ENCODE data around the gene CCDC91.
"Not testable (repeated sequence)": the region's sequence is repeated elsewhere in the genome, so short reads cannot be mapped to it uniquely, and the experiment has no call there.

The CCDC91 gene

GRCh38 chr12:28232211-28232928, 42.1 kb downstream of the CCDC91 start:
- no peak for DNase-seq (ENCODE audit: low read depth)

GRCh38 chr12:28234444-28234843, 44.2 kb downstream of the CCDC91 start:
- no peak for DNase-seq (ENCODE audit: low read depth)

- DNase-seq (ENCODE audit: low read depth), result no peak
Observed at GRCh38 chr12:28235015-28235414, 44.8 kb downstream of the CCDC91 start.

GRCh38 chr12:28235985-28236384, 45.7 kb downstream of the CCDC91 start:
- no peak for DNase-seq (ENCODE audit: low read depth)

- no peak for DNase-seq (ENCODE audit: low read depth)
Observed at GRCh38 chr12:28237423-28237822, 47.2 kb downstream of the CCDC91 start.

- no peak for DNase-seq (ENCODE audit: low read depth)
Observed at GRCh38 chr12:28239918-28240317, 49.7 kb downstream of the CCDC91 start.

- no peak for DNase-seq (ENCODE audit: low read depth)
Observed at GRCh38 chr12:28240853-28241252, 50.6 kb downstream of the CCDC91 start.

GRCh38 chr12:28242129-28242495, 51.9 kb downstream of the CCDC91 start:
- DNase-seq (ENCODE audit: low read depth), result no peak

GRCh38 chr12:28242496-28243309, 52.4 kb downstream of the CCDC91 start:
- no peak for DNase-seq (ENCODE audit: low read depth)

GRCh38 chr12:28243310-28243633, 53.0 kb downstream of the CCDC91 start:
- DNase-seq (ENCODE audit: low read depth), result no peak

GRCh38 chr12:28247806-28248205, 57.5 kb downstream of the CCDC91 start:
- no peak for DNase-seq (ENCODE audit: low read depth)

GRCh38 chr12:28248555-28249145, 58.4 kb downstream of the CCDC91 start:
- DNase-seq (ENCODE audit: low read depth), result no peak

GRCh38 chr12:28253161-28253641, 62.9 kb downstream of the CCDC91 start:
- no peak for DNase-seq (ENCODE audit: low read depth)

- DNase-seq (ENCODE audit: low read depth), result no peak
Observed at GRCh38 chr12:28257411-28257810, 67.2 kb downstream of the CCDC91 start.

- DNase-seq (ENCODE audit: low read depth), result no peak
Observed at GRCh38 chr12:28258998-28259397, 68.7 kb downstream of the CCDC91 start.

GRCh38 chr12:28265435-28266042, 75.3 kb downstream of the CCDC91 start:
- no peak for DNase-seq (ENCODE audit: low read depth)

GRCh38 chr12:28267920-28268607, 77.8 kb downstream of the CCDC91 start:
- DNase-seq (ENCODE audit: low read depth), result not testable (repeated sequence)

- DNase-seq (ENCODE audit: low read depth), result no peak
Observed at GRCh38 chr12:28268608-28269229, 78.5 kb downstream of the CCDC91 start.

- no peak for DNase-seq (ENCODE audit: low read depth)
Observed at GRCh38 chr12:28269851-28270250, 79.6 kb downstream of the CCDC91 start.

GRCh38 chr12:28278499-28278898, 88.2 kb downstream of the CCDC91 start:
- no peak for DNase-seq (ENCODE audit: low read depth)

GRCh38 chr12:28278960-28279359, 88.7 kb downstream of the CCDC91 start:
- DNase-seq (ENCODE audit: low read depth), result no peak

- DNase-seq (ENCODE audit: low read depth), result no peak
Observed at GRCh38 chr12:28286352-28286751, 96.1 kb downstream of the CCDC91 start.
